WERI-Rb-1 (cell line): ENCODE measurements around the gene A4GNT.

Source experiments
- DNase-seq: peaks from one replicate; pipeline ENCODE4 v3.0.0-alpha.2; 2020
- H3K27ac ChIP-seq: fragments of 250-450 bp; sonication (Bioruptor Pico); 2 replicates; pipeline ENCODE4 v1.5.1; 2020; ENCODE audit warnings: mild to moderate bottlenecking, moderate library complexity
- H3K27me3 ChIP-seq: fragments of 250-450 bp; sonication (Bioruptor Pico); 2 replicates; pipeline ENCODE4 v1.5.1; 2021; ENCODE audit warnings: mild to moderate bottlenecking, low read depth, moderate library complexity; ENCODE audit not compliant: insufficient read depth, severe bottlenecking
- H3K36me3 ChIP-seq: fragments of 250-450 bp; sonication (Bioruptor Pico); 2 replicates; pipeline ENCODE4 v1.5.1; 2020; ENCODE audit warnings: mild to moderate bottlenecking, moderate library complexity
- H3K4me3 ChIP-seq: 2 replicates; pipeline ENCODE4 v1.5.1; 2011; ENCODE audit warnings: low read depth, mild to moderate bottlenecking, control low read depth, low read length
- H3K9me3 ChIP-seq: fragments of 250-450 bp; sonication (Bioruptor Pico); 2 replicates; pipeline ENCODE4 v1.5.1; 2021; ENCODE audit warnings: mild to moderate bottlenecking, moderate library complexity; ENCODE audit not compliant: severe bottlenecking
- CTCF ChIP-seq: IDR thresholded peaks from 2 replicates; pipeline ENCODE4 v1.5.1; 2011; ENCODE audit warnings: low read depth, mild to moderate bottlenecking, control low read depth, inconsistent platforms, low read length

The A4GNT gene

DNA sequence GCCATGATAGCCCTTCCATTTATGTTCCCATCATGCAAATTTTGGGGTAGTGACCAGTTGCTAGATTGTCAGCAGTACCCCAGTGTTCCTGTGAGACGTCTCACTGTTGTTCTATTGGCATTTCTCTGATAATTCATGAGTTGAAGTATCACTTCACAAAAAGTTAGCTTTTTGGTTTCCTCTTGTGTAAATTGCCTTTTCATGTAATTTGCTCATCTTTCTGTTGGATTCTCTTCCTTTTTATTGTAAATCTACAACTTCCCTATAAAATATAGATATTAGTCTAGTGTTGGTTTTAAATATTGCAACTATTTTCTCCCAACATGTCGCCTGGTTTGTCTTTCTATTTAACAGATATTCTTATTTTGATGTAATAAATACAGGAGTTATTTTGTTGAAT is 7.5 kb upstream of the A4GNT start:
- no peaks in the 10 kb centered on the region for H3K27me3 ChIP-seq
- H3K9me3 ChIP-seq, result no peaks in the 10 kb centered on the region
- no peaks in the 10 kb centered on the region for H3K36me3 ChIP-seq
- no peak for DNase-seq
- no peak for TF ChIP-seq CTCF
- H3K27ac ChIP-seq, result no peak overlapping the region
- H3K4me3 ChIP-seq, result no peak overlapping the region

DNA sequence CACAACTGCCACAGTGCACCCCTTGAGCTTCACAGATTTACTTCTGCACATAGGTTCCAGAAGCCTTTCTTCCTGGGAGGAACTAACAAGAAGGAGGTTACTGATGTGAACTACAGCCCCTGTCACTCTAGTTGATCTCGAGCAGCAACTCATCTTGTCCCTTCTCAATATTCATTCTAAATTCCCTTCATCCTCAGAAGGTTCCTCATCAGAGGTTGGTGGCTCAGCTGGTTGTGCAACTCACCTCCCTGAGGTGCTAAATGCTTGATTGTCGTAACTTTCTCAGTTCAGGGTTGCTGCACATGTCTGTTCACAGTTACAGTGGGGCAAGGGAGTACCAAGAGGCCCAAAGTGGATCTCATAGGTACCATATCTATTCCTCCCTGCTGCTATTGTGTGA is 5.7 kb upstream of the A4GNT start:
- Histone ChIP-seq H3K4me3 (no peak overlapping the region), H3K36me3 (no peaks in the 10 kb centered on the region), H3K9me3 (no peaks in the 10 kb centered on the region), H3K27me3 (no peaks in the 10 kb centered on the region), H3K27ac (no peak overlapping the region)
- no peak for DNase-seq
- TF ChIP-seq CTCF, result no peak

GRCh38 chr3:138136201-138136600 is 4.0 kb upstream of the A4GNT start:
- no peaks in the 10 kb centered on the region for H3K27me3 ChIP-seq
- no peak overlapping the region for H3K27ac ChIP-seq
- TF ChIP-seq CTCF, result no peak
- H3K9me3 ChIP-seq, result no peaks in the 10 kb centered on the region
- no peak for DNase-seq
- H3K4me3 ChIP-seq, result no peak overlapping the region
- no peaks in the 10 kb centered on the region for H3K36me3 ChIP-seq

GRCh38 chr3:138135833-138136194 is 3.6 kb upstream of the A4GNT start:
- no peak for DNase-seq
- H3K4me3 ChIP-seq, result no peak overlapping the region
- H3K27me3 ChIP-seq, result no peaks in the 10 kb centered on the region
- TF ChIP-seq CTCF, result no peak
- H3K36me3 ChIP-seq, result no peaks in the 10 kb centered on the region
- no peaks in the 10 kb centered on the region for H3K9me3 ChIP-seq
- no peak overlapping the region for H3K27ac ChIP-seq

- no peak for TF ChIP-seq CTCF
- no peak overlapping the region for H3K4me3 ChIP-seq
- no peaks in the 10 kb centered on the region for H3K36me3 ChIP-seq
- no peaks in the 10 kb centered on the region for H3K9me3 ChIP-seq
- H3K27me3 ChIP-seq, result no peaks in the 10 kb centered on the region
- DNase-seq, result no peak
- no peak overlapping the region for H3K27ac ChIP-seq
Measured at GRCh38 chr3:138135146-138135832, 3.1 kb upstream of the A4GNT start.
